T47D (cell line): ENCODE results near the gene EPOP.

Source experiments
- DNase-seq, 2 experiments: peaks; one replicate each; pipeline versions ENCODE4 v3.0.0 to v3.0.0-alpha.2; 2011 to 2012; ENCODE audit warnings: low read depth in 1 of 2, low spot score in 1 of 2
- JUND ChIP-seq: IDR thresholded peaks from 2 replicates; pipeline ENCODE4 v1.6.1; 2012; ENCODE audit warnings: low read depth
- in situ Hi-C: cut with HindIII; loops from 2 replicates; pipeline ENCODE4 v1.10.0; 2016; ENCODE audit warnings: low sequenced_read_pairs, low pct_unique_long_range_greater_than_20kb

EPOP gene

GRCh38 chr17:38681096-38681495 is 6.3 kb upstream of the EPOP start:
- TF ChIP-seq JUND: no peak
- in situ Hi-C loops: no loop called here
- no peak for DNase-seq

- DNase-seq: no peak
- no peak for TF ChIP-seq JUND
- in situ Hi-C loops: no loop called here
These were observed 3.1 kb upstream of the EPOP start for GRCh38 chr17:38677819-38678218.

GRCh38 chr17:38676706-38677504 is 2.1 kb upstream of the EPOP start:
- no peak for TF ChIP-seq JUND
- in situ Hi-C loops: no loop called here
- peak; percentile 85 to 91 for DNase-seq

- DNase-seq: no peak
- in situ Hi-C loops: no loop called here
- no peak for TF ChIP-seq JUND
These were observed 576 bp downstream of the EPOP start for GRCh38 chr17:38674014-38674748.

- peak; percentile 33 to 48 for DNase-seq
- no peak for TF ChIP-seq JUND
- in situ Hi-C loops: no loop called here
These were observed 1.1 kb downstream of the EPOP start for GRCh38 chr17:38673707-38674013.

- in situ Hi-C loops: no loop called here
- no peak for DNase-seq
- TF ChIP-seq JUND: no peak
These were observed 1.7 kb downstream of the EPOP start for GRCh38 chr17:38672788-38673706.

GRCh38 chr17:38671939-38672720 is 2.6 kb downstream of the EPOP start:
- TF ChIP-seq JUND: no peak
- DNase-seq: no peak
- in situ Hi-C loops: no loop called here

GRCh38 chr17:38669520-38669919 is 5.2 kb downstream of the EPOP start:
- in situ Hi-C loops: no loop called here
- TF ChIP-seq JUND: no peak
- DNase-seq: no peak

- TF ChIP-seq JUND: no peak
- DNase-seq: no peak
- in situ Hi-C loops: no loop called here
These were observed 7.0 kb downstream of the EPOP start for GRCh38 chr17:38667787-38668122.

- DNase-seq: peak; percentile 79 to 85
- in situ Hi-C loops: no loop called here
- no peak for TF ChIP-seq JUND
These were observed 7.5 kb downstream of the EPOP start for GRCh38 chr17:38667099-38667786.

GRCh38 chr17:38663964-38664644 is 10.7 kb downstream of the EPOP start:
- no peak for TF ChIP-seq JUND
- peak; percentile 47 to 78 for DNase-seq
- in situ Hi-C loops: no loop called here
